DMS79 (cell line): Measurements from ENCODE around the gene NSG1.

ENCODE experiments used
- DNase-seq: peaks from one replicate; lab custom pipeline; 2025; lab: John Stamatoyannopoulos, UW

Gene NSG1

DNA sequence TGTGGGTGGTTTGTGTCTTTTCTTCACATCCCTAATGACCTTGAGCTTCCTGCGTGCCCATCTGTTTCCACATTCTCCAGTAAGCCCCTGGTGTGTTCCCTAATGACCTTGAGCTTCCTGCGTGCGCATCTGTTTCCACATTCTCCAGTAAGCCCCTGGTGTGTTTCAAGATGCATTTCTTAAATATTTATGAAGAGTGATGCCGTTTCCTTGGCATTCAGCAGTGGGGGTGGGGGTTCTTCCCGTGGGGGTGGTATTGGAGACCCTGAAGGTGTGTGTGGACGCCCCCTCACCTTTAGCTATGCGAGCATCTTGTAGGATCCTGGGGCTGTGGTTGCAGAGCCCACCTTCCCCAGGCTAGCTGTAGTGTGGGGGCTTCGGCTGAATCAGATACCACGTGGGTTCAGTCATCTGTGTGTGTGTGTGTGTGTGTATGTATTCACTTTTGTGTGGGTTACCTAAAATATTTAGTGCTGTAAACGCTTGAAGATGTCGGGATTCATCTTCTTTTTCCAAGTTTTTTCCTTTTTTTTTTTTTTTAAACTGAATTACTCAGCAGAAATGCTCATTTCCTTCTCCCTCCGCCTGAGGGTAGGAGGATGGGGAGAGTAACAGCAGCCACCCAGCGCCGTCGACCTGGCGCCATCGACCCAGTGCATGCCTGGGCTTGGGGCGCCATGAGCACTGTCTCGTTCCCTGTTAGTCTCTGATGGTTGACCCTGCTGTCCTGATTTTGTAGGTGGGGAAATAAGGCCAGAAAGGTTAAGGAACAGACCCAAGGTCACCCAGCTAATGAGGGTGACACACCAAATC lies 9.9 kb downstream of the NSG1 start:
- no peak for DNase-seq

DNA sequence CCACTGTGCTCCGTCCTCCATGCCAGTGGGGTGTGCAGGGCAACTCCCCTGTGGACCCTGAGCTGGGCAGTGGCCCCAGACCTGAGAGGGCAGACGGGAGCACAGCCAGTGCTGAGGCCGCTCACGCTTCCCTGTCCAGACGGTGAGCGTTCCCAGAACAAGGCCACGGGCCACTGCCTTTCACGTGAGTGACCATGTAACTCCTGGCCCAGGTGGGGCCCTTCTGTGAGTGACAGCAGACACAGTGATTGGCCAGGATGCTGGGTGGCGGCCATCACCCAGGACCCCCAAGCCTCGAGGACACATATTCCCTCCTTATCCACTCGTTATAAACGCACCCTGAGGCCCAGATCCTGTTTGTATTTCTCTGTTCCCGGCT lies 10.5 kb downstream of the NSG1 start:
- no peak for DNase-seq

DNA sequence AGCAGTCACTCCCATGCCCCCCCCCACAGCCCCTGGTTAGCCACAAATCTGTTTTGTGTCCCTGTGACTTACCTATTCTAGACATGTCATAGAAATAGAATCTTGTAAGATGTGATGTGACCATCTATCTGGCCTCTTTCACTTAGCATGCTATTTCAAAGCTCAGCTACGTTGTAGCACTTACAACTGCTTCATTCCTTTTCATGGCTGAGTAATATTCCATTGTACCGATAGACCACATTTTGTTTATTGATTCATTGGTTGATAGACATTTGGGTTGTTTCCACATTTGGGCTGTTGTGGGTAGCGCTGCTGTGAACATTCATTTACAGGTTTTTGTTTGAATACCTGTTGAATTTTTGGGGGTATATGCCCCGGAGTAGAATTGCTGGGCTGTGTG lies 11.5 kb downstream of the NSG1 start:
- DNase-seq, result no peak

GRCh38 chr4:4401036-4401435 lies 14.1 kb downstream of the NSG1 start:
- no peak for DNase-seq

DNA sequence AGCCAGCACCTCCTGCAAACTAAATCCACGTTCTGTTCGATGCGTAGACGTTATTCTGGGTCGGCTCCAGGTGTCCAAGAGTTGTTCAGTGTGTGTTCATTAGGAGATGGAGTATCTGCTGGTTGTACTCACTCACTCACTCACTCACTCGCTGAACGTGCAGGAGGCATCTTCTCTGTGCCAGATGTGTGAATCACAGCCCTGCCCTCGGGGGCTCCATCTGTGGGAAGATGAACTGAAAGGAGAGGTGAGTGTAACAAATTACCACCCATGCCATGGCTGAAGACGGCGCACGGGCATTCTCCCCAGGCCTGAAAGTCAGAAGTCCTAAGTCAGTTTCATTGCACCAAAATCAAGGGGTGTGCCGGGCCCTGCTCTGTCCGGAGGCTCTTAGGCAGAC lies 16.1 kb downstream of the NSG1 start:
- no peak for DNase-seq

DNA sequence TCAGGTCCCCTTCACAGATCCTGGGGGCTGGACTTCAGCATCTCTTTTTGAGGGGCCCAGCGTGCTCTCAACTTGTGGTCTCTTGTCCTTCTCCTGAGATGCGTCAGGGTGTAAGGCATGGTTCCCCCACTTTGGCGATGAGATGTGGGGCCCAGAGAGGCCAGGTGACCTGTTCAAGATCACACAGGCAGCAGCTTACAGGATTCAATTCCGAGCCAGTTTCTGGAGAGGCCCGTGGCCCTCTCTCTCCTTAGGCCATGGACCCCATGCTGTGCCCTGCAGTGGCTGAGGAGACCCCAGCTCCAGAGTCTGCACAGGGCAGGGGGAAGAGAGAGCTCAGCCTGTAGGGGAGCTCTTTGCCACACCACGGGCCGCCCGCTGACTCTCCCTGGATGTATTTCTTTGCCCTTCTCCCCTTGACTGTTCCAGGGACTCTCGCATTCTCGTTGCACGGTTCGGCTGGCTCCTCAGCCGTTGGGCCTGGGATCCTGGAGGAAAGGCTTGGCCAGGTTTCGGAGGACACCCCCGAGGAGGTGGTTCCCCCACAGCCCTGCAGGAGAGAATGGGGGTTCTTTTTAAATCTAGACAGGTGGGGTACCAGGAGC lies 18.6 kb downstream of the NSG1 start:
- no peak for DNase-seq

DNA sequence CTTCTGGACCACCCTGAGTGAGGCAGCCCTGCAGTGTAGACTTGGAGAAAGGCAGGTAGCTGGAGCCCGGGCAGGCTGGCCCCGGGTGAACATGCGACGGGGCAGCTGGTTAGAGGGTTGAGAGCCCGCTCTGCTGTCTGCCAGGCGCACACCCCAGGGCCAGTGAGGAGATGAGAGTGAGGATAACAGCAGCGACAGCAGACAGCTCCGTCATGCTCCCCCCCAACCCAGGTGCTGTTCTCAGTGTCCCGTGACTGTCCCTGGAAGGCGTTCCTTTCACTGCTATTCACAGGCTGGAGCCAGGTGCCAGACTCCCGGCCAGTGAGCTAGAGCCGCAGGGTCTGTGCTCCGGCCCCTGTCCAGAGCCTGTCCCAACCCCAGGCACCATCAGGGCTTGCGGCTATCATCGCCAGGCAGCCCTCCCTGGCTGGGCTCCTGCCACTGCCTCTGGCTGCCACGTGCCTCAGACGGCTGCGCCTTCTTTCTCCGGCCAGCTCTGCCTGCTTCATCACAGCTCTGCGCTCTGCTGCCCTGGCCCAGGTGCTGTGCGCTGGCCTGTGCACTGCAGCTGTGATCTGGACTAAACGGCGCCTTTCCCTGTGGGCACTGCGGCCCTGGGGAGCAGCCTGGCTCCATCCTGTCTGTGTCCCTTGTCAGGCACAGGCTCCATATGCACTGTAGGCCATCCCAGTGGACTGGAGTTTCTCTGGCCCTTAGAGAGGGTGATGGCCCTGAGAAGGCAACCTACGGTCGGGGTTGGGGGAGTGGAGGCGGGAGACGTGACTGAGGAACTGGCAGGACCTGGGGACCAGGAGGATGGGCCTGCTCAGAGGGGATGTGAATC lies 19.8 kb downstream of the NSG1 start:
- DNase-seq, result no peak

DNA sequence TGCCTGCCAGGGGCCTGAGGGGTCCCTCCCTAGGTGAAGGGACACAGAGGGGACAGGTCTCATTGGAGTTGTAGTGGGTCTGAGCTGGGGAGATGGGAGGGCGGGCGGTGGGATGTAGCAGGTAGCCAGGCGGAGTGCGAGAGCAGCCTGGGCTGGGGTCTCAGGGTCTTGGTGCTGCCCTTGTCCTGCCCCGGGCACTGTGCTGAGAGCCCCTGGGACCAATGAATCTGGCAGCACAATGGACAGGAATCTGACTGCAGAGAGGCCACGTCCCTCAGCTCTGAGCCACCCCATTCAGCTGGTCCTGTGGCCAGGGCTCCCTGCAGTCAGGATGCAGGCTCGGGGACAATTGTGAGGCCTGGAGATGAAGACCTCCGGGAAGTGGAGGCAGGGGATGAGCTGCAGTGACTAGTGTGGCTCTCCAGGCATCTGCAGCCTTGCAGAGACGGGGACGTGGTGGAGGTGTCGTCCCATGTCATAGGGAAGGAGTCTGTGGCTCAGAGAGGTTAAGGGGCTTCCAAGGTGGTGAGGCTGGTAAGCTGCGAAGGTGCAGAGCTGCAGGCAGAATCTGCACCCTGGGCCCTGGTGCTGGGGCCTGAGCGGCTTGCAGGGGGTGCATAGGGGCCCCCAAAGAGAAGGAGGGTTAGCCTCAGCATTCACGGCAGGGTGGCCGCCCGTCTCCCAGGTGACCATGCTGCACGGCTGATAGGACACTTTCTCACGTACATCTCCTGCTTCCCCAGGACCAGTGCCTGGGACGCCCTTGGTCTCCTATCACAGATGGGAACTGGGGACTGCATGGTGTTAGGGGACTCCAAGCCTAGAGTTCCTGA lies 20.6 kb downstream of the NSG1 start:
- DNase-seq, result no peak

DNA sequence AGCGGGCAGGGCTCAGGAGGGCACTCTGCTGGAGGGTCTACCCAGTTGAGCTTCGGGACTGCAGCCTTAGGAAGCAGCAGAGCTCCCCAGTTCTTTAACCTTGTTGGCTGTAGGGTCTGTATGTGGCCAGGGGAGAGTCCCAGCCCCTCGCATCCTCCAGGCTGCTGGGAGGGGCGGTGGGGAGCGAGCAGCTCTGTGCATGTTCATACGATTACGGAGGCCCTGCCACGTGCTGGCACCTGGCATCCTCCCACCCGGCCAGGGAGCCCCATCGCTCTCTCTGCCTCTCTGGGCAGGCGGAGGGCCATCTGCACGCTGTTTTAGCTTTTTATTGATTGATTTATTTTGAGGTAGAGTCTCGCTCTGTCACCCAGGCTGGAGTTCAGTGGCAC lies 21.2 kb downstream of the NSG1 start:
- no peak for DNase-seq

DNA sequence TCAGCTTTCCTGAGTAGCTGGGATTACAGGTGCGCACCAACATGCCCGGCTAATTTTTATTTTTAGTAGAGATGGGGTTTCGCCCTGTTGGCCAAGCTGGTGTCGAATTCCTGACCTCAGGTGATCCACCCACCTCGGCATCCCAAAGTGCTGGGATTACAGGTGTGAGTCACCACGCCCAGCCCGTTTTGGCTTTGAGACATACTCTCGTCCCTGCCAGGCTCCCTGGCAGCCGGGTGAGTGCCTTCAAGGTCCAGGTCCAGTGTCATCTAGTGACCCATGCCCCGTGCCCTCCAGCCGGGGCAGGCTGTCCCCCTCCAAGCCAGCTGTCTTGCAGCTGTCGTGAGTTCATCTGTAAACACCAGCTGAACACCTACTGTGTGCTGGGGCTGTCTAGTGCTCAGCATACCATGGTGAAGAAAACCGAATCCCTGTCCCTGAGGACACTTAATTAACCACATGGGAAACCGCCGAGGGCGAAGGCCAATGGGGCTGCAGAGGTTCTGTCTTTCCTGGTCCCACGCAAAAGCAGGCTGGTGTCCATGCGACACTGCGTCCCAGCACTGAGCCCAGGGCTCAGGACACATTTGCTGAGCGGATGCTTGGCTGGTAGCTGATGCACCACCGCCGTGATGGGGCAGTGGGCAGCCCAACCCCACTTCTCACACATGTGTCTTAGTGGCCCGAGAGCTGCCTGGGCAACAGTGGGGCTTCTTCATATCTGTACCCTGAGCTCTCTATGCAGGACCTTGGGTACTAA lies 21.9 kb downstream of the NSG1 start:
- DNase-seq, result no peak

DNA sequence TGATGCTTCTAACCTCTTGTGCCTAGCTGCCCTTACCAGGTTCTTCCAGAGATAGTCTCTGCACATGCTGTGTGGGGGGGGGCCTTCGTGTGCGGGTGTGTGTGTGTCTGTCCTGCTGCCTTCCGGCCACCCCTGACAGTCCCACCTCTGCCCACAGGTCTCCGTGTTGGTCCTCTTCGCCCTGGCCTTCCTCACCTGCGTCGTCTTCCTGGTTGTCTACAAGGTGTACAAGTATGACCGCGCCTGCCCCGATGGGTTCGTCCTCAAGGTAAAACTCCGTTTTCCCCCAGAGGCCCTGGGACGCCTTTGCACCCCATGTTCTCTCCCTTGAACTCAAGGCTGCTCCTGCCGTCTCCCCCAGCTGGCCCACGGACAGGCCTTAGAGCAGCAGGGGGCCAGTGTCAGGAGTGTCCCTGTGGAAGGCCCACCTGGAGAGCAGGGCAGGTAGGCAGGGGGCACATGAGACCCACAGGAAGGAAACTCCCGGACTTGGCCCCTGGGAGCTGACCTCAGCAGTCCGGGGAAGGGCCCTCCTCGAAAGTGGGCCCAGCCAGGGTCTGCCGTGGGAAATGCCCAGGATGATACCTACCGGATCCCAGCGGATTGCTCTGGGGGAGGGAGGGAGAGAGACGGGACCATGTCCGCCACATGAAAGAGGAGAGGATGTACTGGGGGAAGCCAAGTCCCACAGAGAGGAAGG lies 22.7 kb downstream of the NSG1 start:
- no peak for DNase-seq

- no peak for DNase-seq
Measured at GRCh38 chr4:4410271-4410670, 23.4 kb downstream of the NSG1 start.

DNA sequence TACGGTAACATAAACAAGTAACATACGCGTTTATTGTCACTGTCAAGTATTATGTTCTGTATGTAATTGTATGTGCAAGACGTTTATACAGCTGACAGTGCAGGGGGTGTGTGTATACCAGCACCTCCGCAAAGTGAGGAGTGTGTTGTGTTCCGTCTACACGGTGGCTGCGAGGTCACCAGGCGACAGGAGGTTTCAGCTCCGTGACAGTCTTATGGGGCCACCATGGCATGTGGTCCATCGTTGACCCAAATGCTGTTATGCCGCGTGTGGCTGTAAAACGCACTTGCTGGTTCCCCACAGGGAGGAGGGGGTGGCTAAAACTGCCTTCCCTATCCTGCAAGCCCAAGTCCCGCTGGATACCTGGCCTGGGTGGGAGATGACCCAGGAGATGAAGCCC lies 25.0 kb downstream of the NSG1 start:
- no peak for DNase-seq

GRCh38 chr4:4412641-4413372 lies 25.9 kb downstream of the NSG1 start:
- DNase-seq, result no peak

- no peak for DNase-seq
Measured at GRCh38 chr4:4413373-4413725, 26.4 kb downstream of the NSG1 start.

DNA sequence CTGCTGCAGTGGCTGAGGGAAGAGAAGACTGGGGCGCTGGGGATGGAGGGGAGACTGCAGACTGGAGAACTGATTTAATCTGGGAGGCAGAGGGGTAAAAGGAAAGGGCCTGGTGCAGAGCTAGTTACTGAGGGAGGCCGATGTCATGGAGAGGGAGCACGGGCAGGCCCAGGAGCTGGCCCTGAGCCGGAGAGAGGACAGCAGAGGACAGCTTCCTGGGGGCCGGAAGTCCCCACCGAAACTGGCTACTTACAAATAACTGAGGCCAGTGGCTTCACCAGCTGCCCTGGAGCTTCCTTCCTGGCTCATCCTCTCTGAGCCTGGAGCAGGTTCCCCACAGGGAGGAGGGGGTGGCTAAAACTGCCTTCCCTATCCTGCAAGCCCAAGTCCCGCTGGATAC lies 26.9 kb downstream of the NSG1 start:
- DNase-seq, result no peak

DNA sequence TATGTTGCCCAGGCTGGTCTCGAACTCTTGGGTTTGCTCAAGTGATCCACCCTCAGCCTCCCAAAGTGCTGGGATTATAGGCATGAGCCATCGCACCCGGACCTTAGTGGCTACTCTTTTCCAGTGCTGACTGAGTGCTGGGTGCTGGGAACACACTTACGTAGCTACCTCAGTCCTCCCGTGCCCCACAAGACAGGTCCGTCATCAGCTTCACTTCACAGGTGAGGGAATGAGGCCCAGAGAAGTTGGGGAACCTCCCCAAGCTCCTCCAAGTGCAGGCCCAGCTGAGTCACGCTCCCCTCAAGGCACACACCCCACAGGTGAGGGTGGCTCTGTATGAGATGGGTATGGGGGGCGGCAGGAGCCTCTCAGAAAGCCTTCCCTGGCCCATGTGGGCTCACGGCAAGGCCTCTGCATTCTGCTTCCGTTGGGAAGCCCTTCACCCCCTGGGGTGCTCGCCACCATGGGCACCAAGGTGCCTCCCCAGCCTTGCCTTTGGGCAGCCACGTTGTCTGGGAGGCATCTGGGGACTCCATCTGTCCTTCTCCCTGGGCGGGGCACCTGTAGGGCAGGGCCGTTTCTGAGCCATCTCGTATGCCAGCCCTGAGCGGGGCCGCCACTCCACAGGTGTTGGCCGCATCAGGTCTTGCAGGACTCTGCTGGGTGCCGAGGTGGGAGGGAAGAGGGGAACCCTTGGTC lies 28.4 kb downstream of the NSG1 start:
- no peak for DNase-seq

GRCh38 chr4:4415806-4416805 lies 29.2 kb downstream of the NSG1 start:
- peak; percentile 64 for DNase-seq
